ENCODE measurements around the gene TCERG1L. TPM values are rescaled to one million over a fixed set of nuclear protein-coding genes. Genes with fewer than 3 reads are reported as not detected.

Gene TCERG1L
- total RNA-seq, 2 donors from 2014 or later: not detected

DNA sequence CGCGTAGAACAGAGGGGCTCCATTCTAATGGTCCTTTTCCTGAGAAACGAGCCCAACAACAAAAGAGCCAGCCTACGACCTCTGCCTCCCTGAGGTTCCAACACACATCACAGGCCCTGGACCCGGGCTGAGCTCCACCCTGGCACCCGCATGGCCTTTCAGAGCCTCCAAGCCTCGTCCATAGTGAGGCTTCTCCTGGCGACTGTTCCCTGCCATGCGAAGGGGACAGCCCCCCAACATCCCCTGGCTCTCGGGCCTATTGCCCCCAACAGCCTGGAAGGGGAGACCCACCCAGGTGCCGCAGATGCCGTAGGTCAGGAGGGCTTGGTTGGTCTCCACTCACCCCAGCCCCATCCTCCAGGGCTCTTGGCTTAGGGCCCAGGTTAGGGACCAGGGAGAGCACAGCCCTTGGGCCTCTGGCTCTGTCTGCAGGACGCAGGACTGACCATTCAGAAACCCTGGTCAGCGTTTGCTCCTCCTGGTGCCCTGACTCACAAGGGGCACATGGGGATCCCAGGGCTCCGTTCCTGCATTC lies 91.5 kb downstream of the TCERG1L start:
- Histone ChIP-seq H3K36me3 (no peaks in the 10 kb centered on the region), H3K4me1 (ENCODE audit: control insufficient read depth in 1 of 2, low read depth in 2 of 2) (no peaks in the 10 kb centered on the region), H3K27me3 (replicated peaks; ENCODE audit: insufficient read depth) (no peaks in the 10 kb centered on the region), H3K27ac (no peak overlapping the region), H3K9me3 (no peaks in the 10 kb centered on the region), H3K4me3 (no peak overlapping the region)
- ATAC-seq (ENCODE audit: insufficient number of reproducible peaks, low FRiP score, low read depth) (no peak), DNase-seq (ENCODE audit: low spot score) (no peak)
- TF ChIP-seq, protein P1, sequence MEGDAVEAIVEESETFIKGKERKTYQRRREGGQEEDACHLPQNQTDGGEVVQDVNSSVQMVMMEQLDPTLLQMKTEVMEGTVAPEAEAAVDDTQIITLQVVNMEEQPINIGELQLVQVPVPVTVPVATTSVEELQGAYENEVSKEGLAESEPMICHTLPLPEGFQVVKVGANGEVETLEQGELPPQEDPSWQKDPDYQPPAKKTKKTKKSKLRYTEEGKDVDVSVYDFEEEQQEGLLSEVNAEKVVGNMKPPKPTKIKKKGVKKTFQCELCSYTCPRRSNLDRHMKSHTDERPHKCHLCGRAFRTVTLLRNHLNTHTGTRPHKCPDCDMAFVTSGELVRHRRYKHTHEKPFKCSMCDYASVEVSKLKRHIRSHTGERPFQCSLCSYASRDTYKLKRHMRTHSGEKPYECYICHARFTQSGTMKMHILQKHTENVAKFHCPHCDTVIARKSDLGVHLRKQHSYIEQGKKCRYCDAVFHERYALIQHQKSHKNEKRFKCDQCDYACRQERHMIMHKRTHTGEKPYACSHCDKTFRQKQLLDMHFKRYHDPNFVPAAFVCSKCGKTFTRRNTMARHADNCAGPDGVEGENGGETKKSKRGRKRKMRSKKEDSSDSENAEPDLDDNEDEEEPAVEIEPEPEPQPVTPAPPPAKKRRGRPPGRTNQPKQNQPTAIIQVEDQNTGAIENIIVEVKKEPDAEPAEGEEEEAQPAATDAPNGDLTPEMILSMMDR (IDR thresholded peaks at IDR 0.05): no peak

DNA sequence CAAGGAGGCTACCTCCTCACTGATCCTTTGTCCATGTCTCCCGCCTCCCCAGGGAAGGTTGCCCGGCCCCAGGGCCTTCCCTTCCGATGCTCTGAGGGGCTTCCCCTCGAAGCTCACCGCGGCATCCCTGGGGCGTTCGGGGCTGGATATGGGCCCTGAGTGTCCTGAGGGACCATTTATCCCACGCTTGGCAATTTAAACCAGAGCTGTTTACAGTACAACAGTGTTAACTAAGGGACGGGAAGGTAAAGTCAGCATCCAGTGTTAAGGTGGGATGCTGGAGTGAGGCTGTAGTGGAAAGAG lies 92.0 kb downstream of the TCERG1L start:
- H3K4me3 ChIP-seq: no peak overlapping the region
- TF ChIP-seq, protein P1 (IDR thresholded peaks at IDR 0.05): no peak
- H3K27me3 ChIP-seq (replicated peaks; ENCODE audit: insufficient read depth): no peaks in the 10 kb centered on the region
- H3K27ac ChIP-seq: no peak overlapping the region
- DNase-seq (ENCODE audit: low spot score): no peak
- H3K4me1 ChIP-seq (ENCODE audit: control insufficient read depth in 1 of 2, low read depth in 2 of 2): no peaks in the 10 kb centered on the region
- no peaks in the 10 kb centered on the region for H3K36me3 ChIP-seq
- H3K9me3 ChIP-seq: no peaks in the 10 kb centered on the region
- no peak for ATAC-seq (ENCODE audit: insufficient number of reproducible peaks, low FRiP score, low read depth)

DNA sequence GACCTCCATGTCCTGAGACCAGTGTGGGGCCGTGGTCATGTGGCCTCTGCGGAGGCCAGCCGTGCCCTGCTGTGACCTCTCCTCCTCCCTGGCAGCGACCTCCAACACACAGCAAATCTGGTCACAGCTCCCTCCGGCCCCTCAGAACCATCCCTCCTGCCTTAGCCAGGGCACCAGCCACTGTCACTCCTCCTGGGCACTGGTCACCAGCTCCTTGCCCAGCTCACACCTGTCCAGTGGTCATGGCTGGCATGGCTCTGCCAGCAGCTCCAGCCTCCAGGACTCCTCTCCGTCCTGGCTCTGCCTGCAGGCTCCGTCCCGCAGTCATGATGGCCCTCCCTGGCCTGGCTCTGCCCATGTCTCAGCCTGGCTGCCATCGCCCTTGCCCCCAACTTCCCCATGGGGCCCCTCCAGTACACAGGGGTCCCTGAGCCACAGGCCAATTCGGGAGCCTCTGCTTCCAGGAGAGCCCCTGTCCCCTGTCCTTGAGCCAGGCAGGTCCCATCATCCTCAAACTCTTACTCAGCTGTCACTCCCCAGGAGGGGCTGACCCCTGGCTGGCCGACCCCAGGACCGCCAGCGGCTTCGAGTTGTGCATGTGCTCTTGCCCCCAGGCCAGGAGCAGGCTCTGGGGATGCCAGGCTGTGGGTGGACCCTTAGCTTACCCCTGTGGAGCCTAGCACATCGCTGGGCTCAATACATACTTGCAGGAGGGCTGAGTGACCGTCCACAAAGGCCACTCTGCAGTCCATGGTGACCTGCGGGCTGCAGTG lies 92.5 kb downstream of the TCERG1L start:
- no peaks in the 10 kb centered on the region for H3K36me3 ChIP-seq
- ATAC-seq (ENCODE audit: insufficient number of reproducible peaks, low FRiP score, low read depth): no peak
- TF ChIP-seq, protein P1 (IDR thresholded peaks at IDR 0.05): no peak
- H3K4me3 ChIP-seq: no peak overlapping the region
- no peaks in the 10 kb centered on the region for H3K27me3 ChIP-seq (replicated peaks; ENCODE audit: insufficient read depth)
- no peak overlapping the region for H3K27ac ChIP-seq
- no peak for DNase-seq (ENCODE audit: low spot score)
- no peaks in the 10 kb centered on the region for H3K4me1 ChIP-seq (ENCODE audit: control insufficient read depth in 1 of 2, low read depth in 2 of 2)
- H3K9me3 ChIP-seq: no peaks in the 10 kb centered on the region

DNA sequence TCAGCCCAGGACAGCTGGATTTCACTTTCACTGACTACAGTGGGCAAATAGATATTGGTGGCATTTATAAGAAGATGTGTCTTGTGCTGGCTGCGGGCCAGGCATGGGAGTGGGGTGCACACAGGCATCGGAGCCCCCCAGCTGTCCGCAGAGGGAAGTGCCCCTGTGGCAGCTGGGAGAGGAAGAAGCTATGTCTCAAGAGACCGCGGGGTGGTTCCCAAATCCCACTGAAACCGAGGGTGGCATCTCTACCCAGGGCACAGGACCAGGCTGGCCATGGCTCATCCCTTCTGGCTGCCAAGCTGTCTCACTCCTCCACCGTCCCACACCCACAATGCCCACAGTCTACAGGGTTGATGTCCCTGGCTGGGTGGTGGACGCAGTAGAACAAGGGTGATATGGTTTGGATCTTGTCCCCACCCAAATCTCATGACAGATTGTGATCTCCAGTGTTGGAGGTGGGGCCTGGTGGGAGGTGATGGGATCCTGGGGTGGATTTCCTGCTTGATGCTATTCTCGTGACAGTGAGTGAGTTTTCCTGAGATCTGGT lies 94.8 kb downstream of the TCERG1L start:
- no peaks in the 10 kb centered on the region for H3K4me1 ChIP-seq (ENCODE audit: control insufficient read depth in 1 of 2, low read depth in 2 of 2)
- H3K27me3 ChIP-seq (replicated peaks; ENCODE audit: insufficient read depth): no peaks in the 10 kb centered on the region
- no peaks in the 10 kb centered on the region for H3K9me3 ChIP-seq
- no peak overlapping the region for H3K4me3 ChIP-seq
- H3K27ac ChIP-seq: no peak overlapping the region
- no peak for DNase-seq (ENCODE audit: low spot score)
- TF ChIP-seq, protein P1 (IDR thresholded peaks at IDR 0.05): no peak
- no peaks in the 10 kb centered on the region for H3K36me3 ChIP-seq
- ATAC-seq (ENCODE audit: insufficient number of reproducible peaks, low FRiP score, low read depth): no peak

DNA sequence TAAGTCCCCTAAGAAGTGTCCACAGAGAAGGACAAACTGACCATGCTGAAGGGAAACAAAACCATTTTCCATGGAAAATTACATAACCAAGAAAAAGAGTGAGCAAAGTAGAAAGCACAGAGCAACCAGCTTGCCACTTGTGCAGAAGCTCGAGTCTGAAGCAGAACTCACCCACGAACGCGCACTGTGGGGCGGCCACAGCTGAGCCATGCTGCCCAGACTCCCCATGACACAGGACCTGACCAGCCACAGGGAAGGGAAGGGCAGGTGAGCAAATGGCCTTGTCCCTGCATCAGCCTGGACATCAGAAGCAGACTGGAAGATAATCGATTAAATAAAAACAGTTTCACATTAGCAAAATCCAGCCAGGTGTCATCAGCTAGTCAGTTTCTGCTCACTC lies 95.7 kb downstream of the TCERG1L start:
- TF ChIP-seq, protein P1 (IDR thresholded peaks at IDR 0.05): no peak
- no peaks in the 10 kb centered on the region for H3K4me1 ChIP-seq (ENCODE audit: control insufficient read depth in 1 of 2, low read depth in 2 of 2)
- DNase-seq (ENCODE audit: low spot score): no peak

More for the DNA sequence above, 95.7 kb downstream of the TCERG1L start:
- ATAC-seq (ENCODE audit: insufficient number of reproducible peaks, low FRiP score, low read depth): no peak
- Histone ChIP-seq H3K36me3 (no peaks in the 10 kb centered on the region), H3K9me3 (no peaks in the 10 kb centered on the region), H3K27ac (no peak overlapping the region), H3K27me3 (replicated peaks; ENCODE audit: insufficient read depth) (no peaks in the 10 kb centered on the region), H3K4me3 (no peak overlapping the region)

All from thoracic aorta (tissue), 2 donors.